MM.1S (cell line): ENCODE results near the gene SDCCAG8.

Experiments
- DNase-seq: peaks from one replicate; pipeline ENCODE4 v3.0.0-alpha.2; 2015
- H2AFZ ChIP-seq: fragments of 300-600 bp; sonication (generic); 2 replicates; pipeline ENCODE4 v1.6.0; 2016; ENCODE audit warnings: antibody characterized with exemption, low read length
- H3F3A ChIP-seq: fragments of 300-600 bp; sonication (generic); 2 replicates; pipeline ENCODE4 v1.6.1; 2016; ENCODE audit warnings: mild to moderate bottlenecking, antibody characterized with exemption, low read length, moderate library complexity, mixed read lengths; ENCODE audit not compliant: insufficient read depth
- H3K27ac ChIP-seq: fragments of 300-600 bp; sonication (generic); 2 replicates; pipeline ENCODE4 v1.5.1; 2016; ENCODE audit warnings: mild to moderate bottlenecking, low read length
- H3K27me3 ChIP-seq: fragments of 300-600 bp; sonication (generic); replicated peaks from 2 replicates; pipeline ENCODE4 v1.6.0; 2016; ENCODE audit warnings: low read length; ENCODE audit not compliant: insufficient read depth
- H3K36me3 ChIP-seq: fragments of 300-600 bp; sonication (generic); replicated peaks from 2 replicates; pipeline ENCODE4 v1.6.1; 2016; ENCODE audit warnings: mild to moderate bottlenecking, low read length, mixed read lengths; ENCODE audit not compliant: insufficient read depth
- H3K4me1 ChIP-seq: fragments of 300-600 bp; sonication (generic); 2 replicates; pipeline ENCODE4 v1.6.1; 2016; ENCODE audit warnings: low read length, mixed read lengths
- H3K4me2 ChIP-seq: fragments of 300-600 bp; sonication (generic); 2 replicates; pipeline ENCODE4 v1.6.0; 2016; ENCODE audit warnings: low read depth, low read length
- H3K4me3 ChIP-seq: fragments of 300-600 bp; sonication (generic); 2 replicates; pipeline ENCODE4 v1.5.1; 2016; ENCODE audit warnings: low read length, mixed read lengths
- H3K79me2 ChIP-seq: fragments of 300-600 bp; sonication (generic); 2 replicates; pipeline ENCODE4 v1.6.1; 2016; ENCODE audit warnings: mixed run types, low read length, mixed read lengths
- H3K9ac ChIP-seq: fragments of 300-600 bp; sonication (generic); 2 replicates; pipeline ENCODE4 v1.6.1; 2016; ENCODE audit warnings: low read length, mixed read lengths
- H3K9me2 ChIP-seq: fragments of 300-600 bp; sonication (generic); replicated peaks from 2 replicates; pipeline ENCODE4 v1.6.1; 2016; ENCODE audit warnings: mild to moderate bottlenecking, low read length, mixed read lengths; ENCODE audit not compliant: insufficient read depth
- H3K9me3 ChIP-seq: fragments of 300-600 bp; sonication (generic); replicated peaks from 2 replicates; pipeline ENCODE4 v1.6.1; 2016; ENCODE audit warnings: mild to moderate bottlenecking, low read length, mixed read lengths; ENCODE audit not compliant: insufficient read depth
- H4K20me1 ChIP-seq: fragments of 300-600 bp; sonication (generic); 2 replicates; pipeline ENCODE4 v1.6.1; 2016; ENCODE audit warnings: mild to moderate bottlenecking, low read length, moderate library complexity, mixed read lengths; ENCODE audit not compliant: insufficient read depth
- EZH2 ChIP-seq: fragments of 300-600 bp; sonication (generic); optimal IDR thresholded peaks from 2 replicates; pipeline ENCODE3; 2017; ENCODE audit warnings: low read depth, mild to moderate bottlenecking, antibody characterized with exemption, low read length, mixed read lengths
- EZH2phosphoT487 ChIP-seq: fragments of 300-600 bp; sonication (generic); IDR thresholded peaks from 2 replicates; pipeline ENCODE4 v1.6.1; 2018; ENCODE audit warnings: antibody characterized with exemption, low read length
- TF ChIP-seq, protein P1 (sequence below): fragments of 300-600 bp; sonication (generic); IDR thresholded peaks from 2 replicates; pipeline ENCODE4 v1.5.1; 2016; ENCODE audit warnings: antibody characterized with exemption, low read length, mixed read lengths

Gene SDCCAG8

DNA sequence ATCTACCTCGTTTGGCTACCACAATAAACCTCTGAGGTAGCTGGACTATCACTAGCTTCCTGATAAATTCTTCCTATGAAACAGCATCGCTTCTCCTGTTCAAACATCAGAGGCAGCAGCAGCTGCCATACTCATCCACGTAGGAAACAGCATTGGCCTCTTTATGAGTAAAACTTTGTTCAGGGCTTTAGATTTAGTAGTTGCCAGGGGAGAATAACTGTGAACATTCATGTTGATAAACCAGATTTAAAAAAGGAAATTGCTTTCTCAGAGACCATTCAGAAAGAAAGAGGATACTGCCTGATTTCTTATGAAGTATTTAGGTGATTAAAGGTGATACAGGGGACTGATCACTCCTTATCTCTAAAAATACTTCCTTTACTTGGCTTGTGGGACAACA lies 7.9 kb upstream of the SDCCAG8 start:
- H3K27ac ChIP-seq, result no peak overlapping the region
- DNase-seq, result no peak
- no peaks in the 10 kb centered on the region for H3K36me3 ChIP-seq
- no peak overlapping the region for H3K4me2 ChIP-seq
- no peak overlapping the region for H3K9ac ChIP-seq
- no peaks in the 10 kb centered on the region for H4K20me1 ChIP-seq
- peaks cover 28% of the 10 kb centered on the region for H3K79me2 ChIP-seq
- H3K4me3 ChIP-seq, result no peak overlapping the region
- H3F3A ChIP-seq, result no peaks in the 10 kb centered on the region
- no peak overlapping the region for H2AFZ ChIP-seq
- peaks cover under 1% of the 10 kb centered on the region; the same call in 1 of the 2 replicates for H3K4me1 ChIP-seq
- TF ChIP-seq EZH2phosphoT487 (no peak), EZH2 (no peak)
- TF ChIP-seq, protein P1, sequence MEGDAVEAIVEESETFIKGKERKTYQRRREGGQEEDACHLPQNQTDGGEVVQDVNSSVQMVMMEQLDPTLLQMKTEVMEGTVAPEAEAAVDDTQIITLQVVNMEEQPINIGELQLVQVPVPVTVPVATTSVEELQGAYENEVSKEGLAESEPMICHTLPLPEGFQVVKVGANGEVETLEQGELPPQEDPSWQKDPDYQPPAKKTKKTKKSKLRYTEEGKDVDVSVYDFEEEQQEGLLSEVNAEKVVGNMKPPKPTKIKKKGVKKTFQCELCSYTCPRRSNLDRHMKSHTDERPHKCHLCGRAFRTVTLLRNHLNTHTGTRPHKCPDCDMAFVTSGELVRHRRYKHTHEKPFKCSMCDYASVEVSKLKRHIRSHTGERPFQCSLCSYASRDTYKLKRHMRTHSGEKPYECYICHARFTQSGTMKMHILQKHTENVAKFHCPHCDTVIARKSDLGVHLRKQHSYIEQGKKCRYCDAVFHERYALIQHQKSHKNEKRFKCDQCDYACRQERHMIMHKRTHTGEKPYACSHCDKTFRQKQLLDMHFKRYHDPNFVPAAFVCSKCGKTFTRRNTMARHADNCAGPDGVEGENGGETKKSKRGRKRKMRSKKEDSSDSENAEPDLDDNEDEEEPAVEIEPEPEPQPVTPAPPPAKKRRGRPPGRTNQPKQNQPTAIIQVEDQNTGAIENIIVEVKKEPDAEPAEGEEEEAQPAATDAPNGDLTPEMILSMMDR, result no peak
- no peaks in the 10 kb centered on the region for H3K9me3 ChIP-seq
- no peaks in the 10 kb centered on the region for H3K9me2 ChIP-seq
- no peaks in the 10 kb centered on the region for H3K27me3 ChIP-seq

DNA sequence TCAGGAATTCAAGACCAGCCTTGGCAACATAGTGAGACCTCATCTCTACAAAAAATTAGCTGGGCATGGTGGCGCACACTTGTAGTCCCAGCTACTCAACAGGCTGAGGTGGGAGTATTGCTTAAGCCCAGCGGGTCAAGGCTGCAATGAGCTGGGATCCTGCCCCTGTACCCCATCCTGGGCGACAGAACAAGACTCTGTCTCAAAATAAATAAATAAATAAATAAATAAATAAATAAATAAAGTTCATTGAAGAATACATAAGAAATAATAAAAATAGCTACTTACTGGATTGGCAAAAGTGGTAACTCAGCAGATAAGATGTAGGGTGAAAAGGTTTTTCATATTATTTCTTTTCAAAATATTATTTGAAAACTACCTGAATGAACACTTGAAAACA lies 6.6 kb upstream of the SDCCAG8 start:
- H3K36me3 ChIP-seq, result no peaks in the 10 kb centered on the region
- peaks cover 6% of the 10 kb centered on the region; the same call in 1 of the 2 replicates for H3F3A ChIP-seq
- DNase-seq, result no peak
- H4K20me1 ChIP-seq, result no peaks in the 10 kb centered on the region
- no peaks in the 10 kb centered on the region for H3K9me3 ChIP-seq
- H3K27me3 ChIP-seq, result no peaks in the 10 kb centered on the region
- H3K4me2 ChIP-seq, result no peak overlapping the region
- TF ChIP-seq, protein P1, result no peak
- TF ChIP-seq EZH2, result no peak
- no peak for TF ChIP-seq EZH2phosphoT487
- H3K4me3 ChIP-seq, result no peak overlapping the region
- H2AFZ ChIP-seq, result no peak overlapping the region
- no peak overlapping the region for H3K9ac ChIP-seq
- no peak overlapping the region for H3K27ac ChIP-seq
- H3K79me2 ChIP-seq, result peaks cover 31% of the 10 kb centered on the region
- H3K4me1 ChIP-seq, result peaks cover 8% of the 10 kb centered on the region; the same call in 1 of the 2 replicates
- H3K9me2 ChIP-seq, result no peaks in the 10 kb centered on the region

DNA sequence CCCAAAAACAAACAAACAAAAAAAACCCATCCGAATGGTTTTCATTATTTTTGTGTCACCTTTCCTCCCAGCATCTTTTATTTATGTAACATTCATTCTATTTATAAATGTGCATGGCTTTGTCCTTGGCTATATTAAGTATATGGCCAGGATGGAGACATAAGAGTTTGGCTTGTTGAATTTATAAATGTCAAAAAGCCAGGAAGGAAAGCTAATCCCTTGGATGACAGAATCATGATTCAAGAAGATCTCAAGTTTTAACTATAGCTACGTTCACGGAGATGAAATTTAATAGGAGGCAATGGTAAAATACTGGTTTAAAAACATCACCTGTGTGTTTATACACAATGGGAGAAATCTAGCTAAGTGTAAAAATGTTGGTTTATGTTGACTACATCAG lies 5.7 kb upstream of the SDCCAG8 start:
- Histone ChIP-seq H3K4me2 (no peak overlapping the region), H3F3A (peaks cover 12% of the 10 kb centered on the region), H3K27ac (no peak overlapping the region), H3K9me2 (no peaks in the 10 kb centered on the region), H4K20me1 (no peaks in the 10 kb centered on the region), H3K9me3 (no peaks in the 10 kb centered on the region), H3K4me3 (no peak overlapping the region), H3K4me1 (peaks cover 8% of the 10 kb centered on the region; the same call in 1 of the 2 replicates), H3K36me3 (no peaks in the 10 kb centered on the region), H3K27me3 (no peaks in the 10 kb centered on the region), H2AFZ (no peak overlapping the region), H3K9ac (no peak overlapping the region), H3K79me2 (peaks cover 28% of the 10 kb centered on the region)
- TF ChIP-seq EZH2phosphoT487 (no peak), EZH2 (no peak)
- TF ChIP-seq, protein P1, result no peak
- no peak for DNase-seq
